NCI-H82 treated with DMSO at 0.1 percent for 48 hours (cell line): ENCODE results near the gene RAPGEF1.

Source experiments
- DNase-seq: peaks from one replicate; lab custom pipeline; 2025; ENCODE audit not compliant: unreplicated experiment; lab: John Stamatoyannopoulos, UW

Gene RAPGEF1

DNA sequence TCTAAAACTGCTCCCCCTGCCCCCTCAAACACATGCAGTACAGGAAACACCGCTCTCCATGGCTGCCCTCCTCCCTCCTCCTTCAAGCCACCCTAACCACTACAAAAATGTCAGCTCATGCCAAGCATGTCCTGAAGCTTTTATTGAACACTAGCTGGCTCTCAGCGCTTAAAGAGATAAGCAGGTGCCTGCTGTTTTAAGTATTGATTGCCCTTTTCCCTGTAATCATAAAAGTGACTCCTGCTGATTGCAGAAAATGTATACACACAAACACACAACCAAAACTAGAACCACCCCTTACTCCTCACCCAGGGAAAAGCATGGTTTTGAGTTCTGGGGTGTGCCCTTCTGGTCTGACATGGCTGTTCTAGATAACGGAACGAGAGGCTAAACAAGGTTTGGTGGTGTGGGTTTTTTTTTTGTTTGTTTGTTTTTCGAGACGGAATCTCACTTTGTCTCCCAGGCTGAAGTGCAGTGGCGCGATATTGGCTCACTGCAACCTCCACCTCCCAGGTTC lies 205.1 kb downstream of the RAPGEF1 start:
- no peak for DNase-seq

DNA sequence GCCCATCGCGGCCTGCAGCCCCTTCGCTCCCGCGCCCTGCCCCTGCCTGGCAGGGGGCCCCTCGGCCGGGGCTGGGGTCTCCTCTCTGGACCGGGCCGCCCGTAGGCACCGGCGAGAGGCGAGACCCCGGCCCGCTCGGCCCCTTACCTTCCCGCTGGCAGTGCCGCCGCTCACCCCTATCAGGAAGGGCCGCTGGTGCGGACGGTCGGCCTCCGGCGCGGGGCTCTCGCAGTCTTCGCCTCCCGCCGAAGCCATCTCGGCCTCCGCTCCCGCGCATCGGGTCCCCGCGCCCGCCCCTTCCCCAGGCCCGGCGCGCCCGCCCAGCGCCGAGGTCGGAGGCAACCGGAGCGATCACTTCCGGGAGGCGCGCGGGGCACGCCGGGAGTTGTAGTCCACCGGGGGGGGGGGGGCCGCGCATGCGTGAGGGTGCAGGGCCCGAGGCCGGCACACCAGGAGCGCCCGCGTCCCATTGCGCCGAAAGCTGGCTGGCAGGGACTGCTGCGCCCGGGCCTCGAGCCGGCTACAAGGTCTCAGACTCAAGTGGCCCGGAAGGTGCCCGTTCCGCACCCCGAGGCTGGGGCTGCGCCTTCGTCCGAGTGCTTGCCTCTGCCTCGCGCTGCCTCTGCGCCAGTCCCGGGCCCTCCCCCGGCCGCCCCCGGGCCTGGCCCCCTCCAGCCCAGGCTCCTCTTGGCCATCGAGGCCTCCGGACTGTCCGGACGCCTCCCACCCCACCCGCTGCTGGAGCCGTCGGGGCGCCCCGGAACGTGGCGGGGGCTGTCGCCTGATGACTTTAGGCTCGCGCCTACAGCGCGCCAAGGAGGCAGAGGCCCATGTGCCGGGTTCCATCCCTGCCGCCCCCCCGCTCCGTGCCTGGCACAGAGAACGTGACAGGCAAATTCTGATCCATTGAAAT lies 208.7 kb downstream of the RAPGEF1 start, which contains the start of gene UCK1:
Gene UCK1 (minus strand): TSS at position 344 of the 913 bp plus-strand sequence. CDS start 89 bp downstream, at position 255.
- peak; percentile 64 for DNase-seq

DNA sequence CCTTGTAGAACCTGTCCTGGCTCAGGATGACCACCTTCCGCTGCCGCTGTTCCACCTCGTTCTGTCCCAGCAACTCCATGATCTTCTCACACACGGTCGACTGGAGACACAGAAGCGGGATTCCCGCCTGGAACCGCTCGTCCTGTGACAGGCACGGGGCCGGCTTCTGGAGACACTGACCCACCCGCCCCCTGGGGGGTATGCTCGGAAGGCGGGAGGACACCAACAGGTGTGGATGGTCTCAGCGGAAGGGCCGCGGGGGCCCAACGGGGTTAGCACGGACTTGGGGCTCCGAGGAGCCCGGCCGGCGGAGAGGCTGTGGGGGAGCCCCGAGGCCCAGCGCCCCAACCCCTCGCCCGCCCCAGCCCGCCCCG lies 209.3 kb downstream of the RAPGEF1 start:
- no peak for DNase-seq

DNA sequence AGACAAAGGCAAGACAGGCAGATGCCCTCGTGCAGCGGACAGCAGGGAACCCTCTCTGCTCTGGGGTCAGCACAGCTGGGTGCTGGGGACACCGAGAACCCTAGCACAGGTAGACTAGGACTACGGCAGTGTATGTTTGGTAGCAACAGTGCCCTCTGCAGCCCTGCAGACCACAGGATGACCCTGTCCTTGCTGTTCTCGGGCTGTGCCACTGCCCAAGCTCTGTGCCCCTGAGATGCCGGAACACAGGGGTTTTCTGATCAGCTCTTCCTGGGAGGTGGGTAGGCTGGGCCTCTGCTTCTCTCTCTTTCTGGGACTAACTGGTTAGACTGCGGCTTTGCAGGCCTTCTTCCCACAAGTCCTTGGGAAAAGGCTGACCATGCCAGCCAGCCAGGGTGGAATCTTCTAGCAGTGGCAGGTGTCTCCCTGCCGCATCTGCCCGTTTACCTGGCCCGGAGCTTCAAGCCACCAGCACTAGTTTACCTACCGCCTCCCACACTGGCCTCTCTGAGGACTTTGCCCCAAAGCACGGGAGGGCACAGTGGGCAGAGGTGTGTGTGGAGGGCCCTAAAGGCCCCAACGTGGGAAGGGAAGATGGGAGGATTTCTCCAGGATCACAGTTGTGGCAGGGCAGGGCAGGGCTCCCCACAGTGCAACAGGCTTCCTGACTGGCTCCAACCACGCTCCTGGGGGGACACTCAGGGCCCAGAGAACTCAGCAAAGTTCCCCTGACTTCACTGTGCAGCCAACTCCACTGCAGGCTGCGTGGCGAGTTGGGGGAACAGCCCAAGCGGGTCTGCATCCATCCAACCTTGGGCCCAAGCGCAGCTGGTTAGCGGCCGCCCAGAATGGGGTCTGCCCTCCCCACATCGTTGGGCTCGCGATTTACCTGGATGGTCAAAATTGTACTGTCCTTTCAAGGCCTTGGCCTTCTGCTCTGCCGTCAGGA lies 210.0 kb downstream of the RAPGEF1 start:
- DNase-seq: no peak

DNA sequence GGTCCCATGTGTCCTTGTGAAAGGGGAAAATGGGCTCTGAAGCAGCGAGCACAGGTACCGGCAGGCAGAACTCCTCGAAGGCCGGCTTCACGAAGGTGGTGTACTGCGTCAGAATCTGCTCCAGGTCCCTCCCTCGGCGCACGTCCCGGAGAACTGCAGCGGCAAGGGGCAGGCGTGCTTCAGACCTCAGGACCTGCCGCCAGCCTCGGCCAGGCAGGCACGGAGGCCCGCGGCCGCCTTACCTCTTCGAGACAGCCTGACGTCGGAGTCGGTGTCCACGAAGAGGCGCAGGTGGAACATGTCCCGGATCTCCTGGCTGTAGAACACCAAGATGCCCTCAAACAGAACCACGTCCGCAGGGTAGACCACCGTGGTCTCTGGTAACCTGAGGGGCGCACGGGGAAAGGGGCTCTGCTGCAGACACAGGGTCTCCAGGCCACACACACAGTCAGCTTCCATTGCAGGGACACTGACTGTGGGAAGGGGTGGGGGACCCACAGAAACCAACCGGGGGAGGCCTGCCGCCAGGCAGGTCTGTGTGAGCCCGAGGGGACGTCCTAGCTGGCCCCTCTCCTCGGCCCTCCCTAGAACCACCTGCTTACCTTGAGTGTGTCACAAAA lies 210.9 kb downstream of the RAPGEF1 start:
- DNase-seq: no peak

DNA sequence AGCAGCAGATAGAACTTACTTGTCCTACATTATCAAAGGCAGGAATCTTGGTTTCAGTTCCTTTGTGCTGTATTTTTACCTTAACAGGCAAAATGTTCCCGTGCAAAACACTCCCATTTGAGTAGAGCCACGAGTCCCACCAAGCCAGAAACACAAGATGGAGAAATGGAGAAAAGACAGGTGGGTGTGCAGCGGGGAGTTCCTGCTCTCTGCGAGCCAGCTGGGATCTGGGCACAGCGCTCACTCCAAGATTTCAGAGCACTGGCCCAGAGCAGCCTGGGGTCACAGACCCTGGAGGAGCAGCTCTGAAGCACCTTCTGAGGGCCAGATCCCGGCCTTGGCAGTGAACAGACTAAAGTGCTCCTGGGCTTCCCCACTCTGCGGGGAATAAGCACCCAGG lies 211.7 kb downstream of the RAPGEF1 start:
- DNase-seq: no peak
